GM12865 (cell line): ENCODE data around the gene CHST15.

Experiments
- DNase-seq: peaks from one replicate; pipeline ENCODE4 v3.0.0; 2010; ENCODE audit warnings: low read depth
- H3K4me3 ChIP-seq: 2 replicates; pipeline ENCODE4 v1.5.1; 2011; ENCODE audit warnings: mild to moderate bottlenecking, low read depth, low read length, control low read depth
- CTCF ChIP-seq: IDR thresholded peaks from 2 replicates; pipeline ENCODE4 v1.5.1; 2011; ENCODE audit warnings: low read length, control low read depth, low read depth, inconsistent platforms; ENCODE audit not compliant: insufficient read depth; ENCODE audit errors: missing control alignments

CHST15 gene

GRCh38 chr10:123995461-123996131, 97.8 kb downstream of the CHST15 start:
- peak; percentile 70 for DNase-seq
- H3K4me3 ChIP-seq: no peak overlapping the region
- TF ChIP-seq CTCF: peak; percentile 56

- TF ChIP-seq CTCF: no peak
- no peak overlapping the region for H3K4me3 ChIP-seq
- no peak for DNase-seq
These were observed 98.3 kb downstream of the CHST15 start for GRCh38 chr10:123995082-123995460.

GRCh38 chr10:123994417-123995081, 98.8 kb downstream of the CHST15 start:
- no peak overlapping the region for H3K4me3 ChIP-seq
- TF ChIP-seq CTCF: peak; percentile 96
- DNase-seq: peak; percentile 67

- DNase-seq: no peak
- no peak for TF ChIP-seq CTCF
- no peak overlapping the region for H3K4me3 ChIP-seq
These were observed 99.6 kb downstream of the CHST15 start for GRCh38 chr10:123993534-123994416.

- no peak for DNase-seq
- H3K4me3 ChIP-seq: no peak overlapping the region
- TF ChIP-seq CTCF: no peak
These were observed 101.5 kb downstream of the CHST15 start for GRCh38 chr10:123991611-123992570.

- no peak for TF ChIP-seq CTCF
- H3K4me3 ChIP-seq: no peak overlapping the region
- DNase-seq: no peak
These were observed 102.5 kb downstream of the CHST15 start for GRCh38 chr10:123990889-123991288.
